Fibroblast of the aortic adventitia (primary cell): ENCODE measurements around the gene BNC2. TPM values are rescaled to one million over a fixed set of nuclear protein-coding genes. Genes with fewer than 3 reads are reported as not detected.

Experiments used
- DNase-seq: peaks from one replicate; pipeline ENCODE4 v3.0.0-alpha.2; 2010; ENCODE audit warnings: low read depth
- H3K4me3 ChIP-seq: 2 replicates; pipeline ENCODE4 v1.5.1; 2011; ENCODE audit warnings: low read depth, mild to moderate bottlenecking, control low read depth, low read length, moderate library complexity
- total RNA-seq: library from RNA; depleted of rRNA; stranded (reverse); fragments of >200 nt; gene quantifications from 2 replicates; pipeline ENCODE4 v1.2.3, GENCODE V29; 2012; ENCODE audit warnings: low replicate concordance
- TF ChIP-seq, protein P1 (sequence below): IDR thresholded peaks from 2 replicates; pipeline ENCODE4 v1.5.1; 2011; ENCODE audit warnings: mild to moderate bottlenecking, low read length, control low read depth, inconsistent platforms; ENCODE audit not compliant: insufficient read depth

BNC2 gene
- total RNA-seq, 1 donor = 53.3 TPM

DNA sequence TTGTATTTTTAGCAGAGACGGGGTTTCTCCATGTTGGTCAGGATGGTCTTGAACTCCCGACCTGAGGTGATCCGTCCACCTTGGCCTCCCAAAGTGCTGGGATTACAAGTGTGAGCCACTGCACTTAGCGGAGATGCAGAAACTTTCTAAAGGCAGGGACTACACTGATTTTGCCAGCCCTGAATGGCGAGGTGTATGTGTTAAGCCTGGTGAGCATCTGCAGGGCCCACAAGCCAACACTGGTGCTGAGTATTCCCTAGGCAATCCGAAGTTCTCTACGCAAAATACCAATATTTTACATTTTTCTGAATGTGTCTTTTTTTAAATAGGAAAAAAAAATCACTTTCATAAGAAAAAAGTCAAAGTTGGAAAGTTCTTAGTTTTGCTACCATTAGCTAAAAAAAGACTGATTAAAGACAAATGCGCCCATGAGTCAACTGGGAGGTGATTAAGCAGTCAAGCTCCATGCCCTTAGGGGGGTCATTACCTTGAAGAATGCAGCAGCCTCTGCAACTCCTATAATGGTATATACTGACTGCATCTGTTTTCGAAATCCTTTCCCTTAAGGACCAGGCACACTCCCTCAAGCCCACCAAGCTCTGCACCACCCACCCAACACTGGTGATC, 502.8 kb downstream of the BNC2 start:
- DNase-seq = peak; percentile 25
- TF ChIP-seq, protein P1, sequence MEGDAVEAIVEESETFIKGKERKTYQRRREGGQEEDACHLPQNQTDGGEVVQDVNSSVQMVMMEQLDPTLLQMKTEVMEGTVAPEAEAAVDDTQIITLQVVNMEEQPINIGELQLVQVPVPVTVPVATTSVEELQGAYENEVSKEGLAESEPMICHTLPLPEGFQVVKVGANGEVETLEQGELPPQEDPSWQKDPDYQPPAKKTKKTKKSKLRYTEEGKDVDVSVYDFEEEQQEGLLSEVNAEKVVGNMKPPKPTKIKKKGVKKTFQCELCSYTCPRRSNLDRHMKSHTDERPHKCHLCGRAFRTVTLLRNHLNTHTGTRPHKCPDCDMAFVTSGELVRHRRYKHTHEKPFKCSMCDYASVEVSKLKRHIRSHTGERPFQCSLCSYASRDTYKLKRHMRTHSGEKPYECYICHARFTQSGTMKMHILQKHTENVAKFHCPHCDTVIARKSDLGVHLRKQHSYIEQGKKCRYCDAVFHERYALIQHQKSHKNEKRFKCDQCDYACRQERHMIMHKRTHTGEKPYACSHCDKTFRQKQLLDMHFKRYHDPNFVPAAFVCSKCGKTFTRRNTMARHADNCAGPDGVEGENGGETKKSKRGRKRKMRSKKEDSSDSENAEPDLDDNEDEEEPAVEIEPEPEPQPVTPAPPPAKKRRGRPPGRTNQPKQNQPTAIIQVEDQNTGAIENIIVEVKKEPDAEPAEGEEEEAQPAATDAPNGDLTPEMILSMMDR = no peak
- no peak overlapping the region for H3K4me3 ChIP-seq

GRCh38 chr9:16364347-16364746, 506.1 kb downstream of the BNC2 start:
- H3K4me3 ChIP-seq = no peak overlapping the region
- DNase-seq = no peak
- TF ChIP-seq, protein P1 = no peak

DNA sequence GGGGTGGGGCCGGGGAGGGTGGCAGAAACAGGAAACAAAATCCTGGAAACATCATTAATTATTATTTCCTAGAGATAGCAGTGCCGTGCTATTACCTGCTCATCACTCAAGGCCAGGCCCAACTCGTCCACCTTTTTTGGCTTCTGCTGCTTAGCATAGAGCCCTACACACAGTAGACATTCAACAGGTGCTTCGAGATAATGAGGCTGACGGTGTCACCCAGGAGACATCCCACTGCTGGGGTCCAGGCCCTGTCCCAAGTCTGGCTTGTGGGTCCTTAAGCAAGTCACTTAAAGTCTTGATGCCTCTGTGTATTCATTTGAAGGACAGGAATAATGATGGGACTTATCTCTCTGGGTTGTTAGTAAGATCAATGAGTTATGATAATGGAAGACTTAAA, 506.6 kb downstream of the BNC2 start:
- no peak overlapping the region for H3K4me3 ChIP-seq
- TF ChIP-seq, protein P1 = no peak
- DNase-seq = no peak

GRCh38 chr9:16363073-16363781, 507.2 kb downstream of the BNC2 start:
- no peak for DNase-seq
- no peak overlapping the region for H3K4me3 ChIP-seq
- TF ChIP-seq, protein P1 = no peak

DNA sequence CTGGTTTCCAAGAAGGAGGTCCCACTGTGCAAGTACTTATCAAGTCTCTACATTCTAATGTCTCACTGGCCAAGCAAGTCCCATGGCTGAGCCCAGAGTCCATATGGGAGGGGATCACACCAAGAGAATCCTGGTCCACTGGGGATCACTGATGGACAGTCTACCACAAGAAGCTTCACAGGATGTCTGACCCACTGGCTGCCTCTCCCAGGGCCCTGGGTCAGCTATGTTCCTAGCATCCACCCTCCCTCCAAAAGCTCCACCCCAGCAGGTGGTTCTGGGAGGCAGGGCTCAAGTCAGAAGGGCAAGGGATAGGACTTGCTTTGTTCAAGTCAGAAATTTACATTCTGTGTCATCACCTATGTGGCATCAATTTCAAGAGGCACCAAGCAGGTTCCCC, 508.5 kb downstream of the BNC2 start:
- H3K4me3 ChIP-seq = no peak overlapping the region
- DNase-seq = no peak
- TF ChIP-seq, protein P1 = no peak

DNA sequence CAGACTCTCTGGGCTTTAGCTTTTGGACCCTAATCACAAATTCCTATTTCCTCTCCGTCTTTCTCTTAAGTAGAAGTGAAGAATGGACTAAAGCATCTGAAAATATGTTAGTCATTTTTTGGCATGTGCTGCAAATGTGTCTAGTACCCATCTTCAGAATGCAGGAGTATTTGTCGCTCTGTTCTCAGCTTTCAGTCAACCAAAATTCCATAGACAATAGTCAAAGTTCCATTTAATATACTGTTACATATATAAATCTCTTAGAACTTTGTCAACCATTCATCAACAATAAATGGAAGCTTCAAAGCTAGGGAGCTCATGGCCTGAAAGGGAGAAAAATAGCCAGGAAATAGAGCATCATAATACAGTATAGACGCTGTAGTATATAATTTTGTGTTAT, 509.4 kb downstream of the BNC2 start:
- TF ChIP-seq, protein P1 = no peak
- H3K4me3 ChIP-seq = no peak overlapping the region
- DNase-seq = peak; percentile 32
